IMR-90 (cell line): ENCODE data around the gene PTGDS. TPM values are rescaled to one million over a fixed set of nuclear protein-coding genes. Genes with fewer than 3 reads are reported as not detected.

Experiments used
- ATAC-seq: fragments of 200-7000 bp; cut with Tn5 transposase; 2 replicates; pipeline ENCODE4 v1.9.1; 2020; ENCODE audit warnings: low read depth, mild to moderate bottlenecking, moderate library complexity
- BruUV-seq: library from RNA; stranded (reverse); fragments of 400-500 nt; replicated peaks from 2 replicates; lab custom pipeline; 2021; lab: Mats Ljungman, UMichigan
- CTCF ChIA-PET: fragments of 300-600 bp; formaldehyde crosslinking; extraction: SDS; loops from one replicate; lab custom pipeline; 2021; ENCODE audit warnings: antibody characterized with exemption; lab: Yijun Ruan, JAX
- POLR2A ChIA-PET: fragments of 300-600 bp; sonication (Branson Sonifier 250); formaldehyde crosslinking; loops from one replicate; lab custom pipeline; 2022; ENCODE audit warnings: antibody characterized with exemption; ENCODE audit not compliant: unreplicated experiment; lab: Charles Lee
- DNase-seq: peaks from one replicate; pipeline ENCODE4 v3.0.0; 2013
- H2AFZ ChIP-seq: replicated peaks from 2 replicates; pipeline ENCODE3; 2013; ENCODE audit warnings: low read length, mild to moderate bottlenecking; ENCODE audit not compliant: poor library complexity
- H2AK5ac ChIP-seq: 2 replicates; pipeline ENCODE4 v1.6.1; 2013; ENCODE audit warnings: low read depth, low read length, inconsistent platforms
- H2AK9ac ChIP-seq: replicated peaks from 2 replicates; pipeline ENCODE3; 2013; ENCODE audit warnings: mild to moderate bottlenecking, low read depth, low read length, moderate library complexity; ENCODE audit not compliant: poor library complexity
- H2BK120ac ChIP-seq: 2 replicates; pipeline ENCODE4 v1.6.1; 2013; ENCODE audit warnings: low read depth, low read length, inconsistent platforms
- H2BK15ac ChIP-seq: 3 replicates; pipeline ENCODE4 v1.6.1; 2013; ENCODE audit warnings: low read depth, low read length, inconsistent platforms
- H2BK20ac ChIP-seq: 2 replicates; pipeline ENCODE4 v1.6.1; 2013; ENCODE audit warnings: low read depth, mild to moderate bottlenecking, inconsistent platforms, low read length, moderate library complexity
- H2BK5ac ChIP-seq: 2 replicates; pipeline ENCODE4 v1.6.1; 2013; ENCODE audit warnings: mild to moderate bottlenecking, low read depth, low read length, inconsistent platforms; ENCODE audit not compliant: poor library complexity, severe bottlenecking
- H3K14ac ChIP-seq: replicated peaks from 2 replicates; pipeline ENCODE4 v1.6.1; 2013; ENCODE audit warnings: low read depth, low read length, inconsistent platforms
- H3K18ac ChIP-seq: 2 replicates; pipeline ENCODE4 v1.6.1; 2013; ENCODE audit warnings: low read depth, low read length, control low read depth
- H3K23ac ChIP-seq: 2 replicates; pipeline ENCODE4 v1.6.1; 2013; ENCODE audit warnings: low read depth, low read length, inconsistent platforms
- H3K27ac ChIP-seq: 2 replicates; pipeline ENCODE4 v1.5.1; 2013; ENCODE audit warnings: mild to moderate bottlenecking, control low read depth, low read length; ENCODE audit not compliant: insufficient read depth
- H3K27me3 ChIP-seq: 2 replicates; pipeline ENCODE4 v1.6.1; 2013; ENCODE audit warnings: low read length; ENCODE audit not compliant: control insufficient read depth, insufficient read depth
- H3K36me3 ChIP-seq: 2 replicates; pipeline ENCODE4 v1.6.1; 2013; ENCODE audit warnings: low read length, mixed read lengths; ENCODE audit not compliant: control insufficient read depth, insufficient read depth
- H3K4ac ChIP-seq: 2 replicates; pipeline ENCODE4 v1.6.1; 2013; ENCODE audit warnings: low read depth, low read length, inconsistent platforms
- H3K4me1 ChIP-seq: 2 replicates; pipeline ENCODE4 v1.6.1; 2013; ENCODE audit warnings: low read length, mixed read lengths; ENCODE audit not compliant: control insufficient read depth, insufficient read depth
- H3K4me2 ChIP-seq: 2 replicates; pipeline ENCODE4 v1.6.1; 2013; ENCODE audit warnings: low read depth, mild to moderate bottlenecking, control low read depth, low read length, moderate library complexity
- H3K4me3 ChIP-seq: 2 replicates; pipeline ENCODE4 v1.5.1; 2013; ENCODE audit warnings: low read depth, mild to moderate bottlenecking, control low read depth, low read length, moderate library complexity; ENCODE audit not compliant: insufficient read depth
- H3K56ac ChIP-seq: 2 replicates; pipeline ENCODE4 v1.6.1; 2013; ENCODE audit warnings: low read length, inconsistent platforms; ENCODE audit not compliant: insufficient read depth; ENCODE audit errors: extremely low read depth
- H3K79me1 ChIP-seq, 2 experiments: 2 replicates each; pipeline ENCODE4 v1.6.1; 2013; ENCODE audit warnings: low read length in 2 of 2, inconsistent platforms in 1 of 2, low read depth in 1 of 2
- H3K9ac ChIP-seq: 2 replicates; pipeline ENCODE4 v1.6.1; 2013; ENCODE audit warnings: low read depth, low read length, control low read depth
- H3K9me1 ChIP-seq: 2 replicates; pipeline ENCODE4 v1.6.1; 2013; ENCODE audit warnings: low read length, inconsistent platforms; ENCODE audit not compliant: insufficient read depth
- H3K9me3 ChIP-seq: 2 replicates; pipeline ENCODE4 v1.6.1; 2013; ENCODE audit warnings: low read length; ENCODE audit not compliant: control insufficient read depth, insufficient read depth
- H4K20me1 ChIP-seq: 2 replicates; pipeline ENCODE4 v1.6.1; 2013; ENCODE audit warnings: low read length, inconsistent platforms; ENCODE audit not compliant: insufficient read depth
- H4K5ac ChIP-seq: 2 replicates; pipeline ENCODE4 v1.6.1; 2013; ENCODE audit warnings: mild to moderate bottlenecking, low read depth, low read length, control low read depth
- H4K8ac ChIP-seq, 2 experiments: 2 replicates each; pipeline ENCODE4 v1.6.1; 2013; ENCODE audit warnings: low read depth in 2 of 2, low read length in 2 of 2, control low read depth in 1 of 2, inconsistent platforms in 1 of 2
- H4K91ac ChIP-seq: 2 replicates; pipeline ENCODE4 v1.6.1; 2013; ENCODE audit warnings: low read depth, low read length, inconsistent platforms; ENCODE audit not compliant: insufficient read depth
- BHLHE40 ChIP-seq: fragments of 150-350 bp; IDR thresholded peaks from 2 replicates; pipeline ENCODE4 v1.6.1; 2016; ENCODE audit warnings: mild to moderate bottlenecking, low read depth, low read length
- CEBPB ChIP-seq: IDR thresholded peaks from 2 replicates; pipeline ENCODE4 v1.6.1; 2012; ENCODE audit warnings: low read depth, low read length, improper control_type of control experiment
- CHD1 ChIP-seq: IDR thresholded peaks from 2 replicates; pipeline ENCODE4 v1.6.1; 2012; ENCODE audit warnings: low read depth, low read length, improper control_type of control experiment
- CTCF ChIP-seq: conservative IDR thresholded peaks from 2 replicates; pipeline ENCODE4 v1.5.1; 2012; ENCODE audit warnings: mild to moderate bottlenecking, low read depth, low read length, improper control_type of control experiment
- ELK1 ChIP-seq: fragments of 150-350 bp; IDR thresholded peaks from 2 replicates; pipeline ENCODE4 v1.6.1; 2016; ENCODE audit warnings: low read depth, mild to moderate bottlenecking, low read length, moderate library complexity, borderline replicate concordance
- FOS ChIP-seq: fragments of 150-350 bp; IDR thresholded peaks from 2 replicates; pipeline ENCODE4 v1.6.1; 2016; ENCODE audit warnings: low read depth, low read length
- MAFK ChIP-seq: IDR thresholded peaks from 2 replicates; pipeline ENCODE4 v1.6.1; 2012; ENCODE audit warnings: low read depth, low read length, improper control_type of control experiment
- MAZ ChIP-seq: IDR thresholded peaks from 2 replicates; pipeline ENCODE4 v1.6.1; 2012; ENCODE audit warnings: low read depth, mild to moderate bottlenecking, low read length, improper control_type of control experiment, moderate library complexity, borderline replicate concordance
- MXI1 ChIP-seq: IDR thresholded peaks from 2 replicates; pipeline ENCODE4 v1.6.1; 2012; ENCODE audit warnings: low read depth, mild to moderate bottlenecking, low read length, moderate library complexity, borderline replicate concordance
- NFE2L2 ChIP-seq: fragments of 150-350 bp; IDR thresholded peaks from 2 replicates; pipeline ENCODE4 v1.6.1; 2016; ENCODE audit warnings: low read depth, mild to moderate bottlenecking, low read length
- POLR2A ChIP-seq: IDR thresholded peaks from 2 replicates; pipeline ENCODE4 v1.6.1; 2012; ENCODE audit warnings: mild to moderate bottlenecking, low read depth, low read length
- RAD21 ChIP-seq: IDR thresholded peaks from 2 replicates; pipeline ENCODE4 v1.6.1; 2012; ENCODE audit warnings: low read length, improper control_type of control experiment
- RCOR1 ChIP-seq: IDR thresholded peaks from 2 replicates; pipeline ENCODE4 v1.6.1; 2012; ENCODE audit warnings: mild to moderate bottlenecking, low read length, improper control_type of control experiment; ENCODE audit not compliant: insufficient replicate concordance
- RFX5 ChIP-seq: IDR thresholded peaks from 2 replicates; pipeline ENCODE4 v1.8.0; 2012; ENCODE audit warnings: low read depth, mild to moderate bottlenecking, low read length, moderate library complexity
- SMC3 ChIP-seq: fragments of 150-350 bp; IDR thresholded peaks from 2 replicates; pipeline ENCODE4 v1.6.1; 2016; ENCODE audit warnings: low read depth, mild to moderate bottlenecking, antibody characterized with exemption, low read length, moderate library complexity
- USF2 ChIP-seq: fragments of 150-350 bp; IDR thresholded peaks from 2 replicates; pipeline ENCODE4 v1.6.1; 2017; ENCODE audit warnings: mild to moderate bottlenecking, antibody characterized with exemption, low read length, low read depth
- WGBS, 2 experiments: methylation state at CpG; one replicate each; pipeline versions ENCODE4 v1.1.5 to v1.1.7; 2013; ENCODE audit warnings: missing lambda C conversion rate in 2 of 2; ENCODE audit not compliant: insufficient read length in 1 of 2; ENCODE audit errors: extremely low coverage in 2 of 2; 5-methylcytosine and 5-hydroxymethylcytosine counted together
- dilution Hi-C: fragments of 300-500 bp; cut with HindIII; formaldehyde crosslinking; loops from one replicate; pipeline ENCODE4 v1.14.3; 2018; ENCODE audit warnings: low sequenced_read_pairs; ENCODE audit not compliant: unreplicated experiment
- in situ Hi-C: fragments of 300-500 bp; cut with MboI; formaldehyde crosslinking; loops from 3 replicates; pipeline ENCODE4 v1.14.3; 2019; ENCODE audit warnings: low sequenced_read_pairs, inconsistent platforms, mixed read lengths
- intact Hi-C: fragments of 100-400 bp; cut with micrococcal nuclease; formaldehyde crosslinking; loops from 2 replicates; pipeline ENCODE4 v1.10.0; 2022
- polyA plus RNA-seq, 3 experiments: library from polyadenylated mRNA; depleted of rRNA; stranded (reverse); fragments of >200 nt; gene quantifications; 2 replicates each; pipeline ENCODE4 v1.2.3, GENCODE V29; 2012; ENCODE audit warnings: low replicate concordance in 1 of 3
- total RNA-seq: library from RNA; depleted of rRNA; stranded (reverse); fragments of >200 nt; gene quantifications from 2 replicates; pipeline ENCODE4 v1.2.3, GENCODE V29; 2012

Gene PTGDS
- total and polyA plus RNA-seq, 2 of the 4 experiments (the other 2 are of a cell fraction) = 1.2 TPM; not detected in 1

GRCh38 chr9:136990242-136990911 lies 13.1 kb downstream of the PTGDS start:
- Histone ChIP-seq H3K9me1 (peaks cover 3% of the 10 kb centered on the region; the same call in 1 of the 2 replicates), H3K27me3 (peaks cover 28% of the 10 kb centered on the region), H2AK5ac (no peak overlapping the region), H3K4me3 (no peak overlapping the region), H2BK5ac (no peak overlapping the region), H3K14ac (no peak overlapping the region), H2BK20ac (no peak overlapping the region), H2AK9ac (no peak overlapping the region), H4K20me1 (no peaks in the 10 kb centered on the region), H3K79me1 (peaks cover 6 to 16% of the 10 kb centered on the region in 2 experiments; a peak in 3 of 4 replicates), H2BK15ac (no peak overlapping the region), H3K9ac (no peak overlapping the region), H3K56ac (no peak overlapping the region), H3K4ac (no peak overlapping the region), H3K27ac (no peak overlapping the region), H4K8ac (no peak overlapping the region), H3K23ac (no peak overlapping the region), H3K4me2 (no peak overlapping the region), H4K91ac (no peak overlapping the region), H3K9me3 (peaks cover 6% of the 10 kb centered on the region), H2AFZ (no peak overlapping the region), H3K18ac (no peak overlapping the region), H3K4me1 (peaks cover 7% of the 10 kb centered on the region), H2BK120ac (no peak overlapping the region), H4K5ac (no peak overlapping the region), H3K36me3 (peaks cover 5% of the 10 kb centered on the region; the same call in 1 of the 2 replicates)
- ATAC-seq (no peak), DNase-seq (no peak)
- dilution Hi-C loops = no loop called here
- intact Hi-C loops = no loop called here
- in situ Hi-C loops = no loop called here
- 47% methylated on average over 3 of the region's 10 CpGs; no CpG with 5 or more reads in 1 of the 2 experiments for WGBS, 2 experiments
- TF ChIP-seq CHD1 (no peak), MXI1 (no peak), MAZ (no peak), MAFK (no peak), USF2 (no peak), CEBPB (no peak), NFE2L2 (no peak), ELK1 (no peak), BHLHE40 (no peak), POLR2A (no peak), SMC3 (no peak), FOS (no peak), RFX5 (no peak), RAD21 (no peak), CTCF (no peak), RCOR1 (no peak)
- no TSS peak for BruUV-seq
- ChIA-PET CTCF (no interaction called here), POLR2A (no interaction called here)
